ENCODE measurements around the gene ZFHX3.

The ZFHX3 gene

GRCh38 chr16:73054813-73055482 is 7.0 kb upstream of the ZFHX3 start:
- peak; percentile 73 for DNase-seq

GRCh38 chr16:73054498-73054812 is 6.5 kb upstream of the ZFHX3 start:
- no peak for DNase-seq

DNA sequence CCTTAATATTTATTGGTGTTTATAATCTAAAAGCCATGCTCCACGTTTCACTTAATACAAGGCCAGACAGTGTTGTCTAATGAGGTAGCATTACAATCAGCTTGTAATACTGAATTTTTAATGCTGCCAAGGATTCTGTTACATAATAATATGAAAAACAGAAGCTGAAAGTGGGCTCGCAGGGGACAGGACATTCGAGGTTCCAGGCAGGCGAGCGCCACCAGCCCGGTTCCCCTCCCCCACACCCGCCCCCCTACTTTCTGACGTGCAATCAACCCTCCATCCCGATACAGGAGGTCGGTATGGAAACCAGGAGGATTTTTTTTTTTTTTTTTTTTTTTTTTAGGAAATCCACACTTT is 6.2 kb upstream of the ZFHX3 start:
- DNase-seq = no peak

DNA sequence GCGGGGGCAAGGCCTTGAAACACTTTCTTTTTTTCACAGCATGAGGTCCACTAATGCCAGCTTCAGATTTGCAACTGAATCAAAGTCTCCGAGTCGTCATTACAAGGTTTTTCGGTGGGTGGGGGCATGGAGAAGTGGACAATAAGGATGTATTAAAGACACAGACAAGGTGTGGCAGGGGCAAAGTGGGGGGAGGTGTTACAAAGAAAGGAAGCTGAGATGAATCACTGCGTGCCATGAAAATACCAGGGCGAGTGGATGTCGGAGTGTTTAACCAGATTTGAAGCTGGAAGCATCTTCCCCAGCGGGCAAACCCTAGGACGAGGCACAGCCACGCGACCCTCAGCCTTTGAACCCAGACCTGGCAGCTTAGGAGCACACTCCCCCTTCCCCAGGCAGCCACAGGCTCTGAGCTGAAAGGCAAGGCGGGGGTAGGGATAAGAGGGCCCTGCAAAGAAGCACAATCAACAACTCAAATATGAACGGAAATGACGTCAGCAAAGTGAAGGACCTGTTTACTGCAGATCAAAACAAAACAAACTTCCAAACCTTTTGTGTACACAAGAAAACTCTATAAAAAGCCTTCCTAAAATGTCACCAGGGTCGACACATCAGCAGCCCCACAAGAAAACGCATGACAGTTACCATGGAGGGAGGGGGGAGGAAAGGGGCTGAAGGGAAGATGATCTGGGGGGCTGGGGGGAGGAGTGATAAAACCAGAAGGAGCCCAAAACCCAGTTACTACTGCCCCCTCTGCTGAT is 5.6 kb upstream of the ZFHX3 start:
- DNase-seq = no peak

GRCh38 chr16:73053038-73053363 is 5.1 kb upstream of the ZFHX3 start:
- DNase-seq = no peak

GRCh38 chr16:73052576-73052975 is 4.6 kb upstream of the ZFHX3 start:
- DNase-seq = no peak

DNA sequence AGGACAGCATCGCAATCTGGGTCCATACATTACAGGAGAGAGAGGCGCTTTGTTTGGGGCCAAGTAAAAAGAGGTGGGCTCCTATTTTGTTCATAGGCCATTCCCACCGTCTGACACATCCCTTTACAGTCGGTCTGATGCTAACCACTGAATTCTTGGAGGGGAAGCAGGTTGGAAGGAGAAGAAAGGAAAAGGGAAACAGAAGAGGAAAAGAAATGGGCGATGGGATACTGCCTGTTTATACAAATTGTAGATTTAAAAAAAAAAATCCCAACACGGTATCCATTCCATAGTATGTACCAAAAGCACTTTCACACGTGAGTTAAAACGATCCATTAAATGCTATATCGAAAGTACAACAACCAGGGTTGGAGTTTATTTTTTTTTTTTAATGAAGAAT is 4.0 kb upstream of the ZFHX3 start:
- DNase-seq = no peak

DNA sequence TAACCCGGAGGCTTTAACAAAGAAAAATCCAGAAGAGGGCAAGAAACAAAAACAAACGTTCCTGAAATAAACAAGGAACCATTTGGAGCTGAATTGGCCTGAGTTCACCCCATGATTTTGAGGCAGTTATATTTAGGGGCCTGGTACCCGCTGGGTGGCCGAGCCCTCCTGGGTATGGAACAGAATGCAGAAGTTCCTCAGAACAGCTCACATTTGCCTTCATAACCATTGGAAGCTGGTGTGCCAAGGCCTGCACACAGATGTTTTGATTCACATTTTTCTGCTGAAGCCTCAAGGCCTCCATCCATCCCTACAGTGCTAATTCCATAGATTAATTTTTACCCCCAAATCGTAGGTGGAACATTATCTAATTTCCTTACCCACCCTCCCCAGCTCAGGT is 3.3 kb upstream of the ZFHX3 start:
- DNase-seq = no peak

GRCh38 chr16:73050201-73051099 is 2.5 kb upstream of the ZFHX3 start:
- DNase-seq = no peak

- no peak for DNase-seq
Measured at GRCh38 chr16:73049511-73049910, 1.6 kb upstream of the ZFHX3 start.

- DNase-seq = no peak
Measured at GRCh38 chr16:73049091-73049490, 1.2 kb upstream of the ZFHX3 start.

- no peak for DNase-seq
Measured at GRCh38 chr16:73048292-73049080, 558 bp upstream of the ZFHX3 start.

DNA sequence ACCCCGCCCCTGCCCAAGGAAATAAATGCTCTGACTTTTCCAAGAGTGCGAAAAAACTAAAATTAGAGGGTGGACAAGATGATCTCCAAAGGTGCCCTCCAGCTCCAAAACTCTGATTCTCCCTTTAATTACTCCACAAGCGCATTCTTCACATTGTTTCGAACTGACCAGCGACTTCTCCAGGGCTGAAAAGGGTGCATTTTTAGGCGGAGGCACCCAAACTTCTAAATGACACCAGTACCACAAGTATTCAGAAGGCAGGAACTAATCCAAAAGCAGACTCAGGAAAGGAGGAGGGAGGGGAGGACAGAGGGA is 750 bp downstream of the ZFHX3 start:
- no peak for DNase-seq

DNA sequence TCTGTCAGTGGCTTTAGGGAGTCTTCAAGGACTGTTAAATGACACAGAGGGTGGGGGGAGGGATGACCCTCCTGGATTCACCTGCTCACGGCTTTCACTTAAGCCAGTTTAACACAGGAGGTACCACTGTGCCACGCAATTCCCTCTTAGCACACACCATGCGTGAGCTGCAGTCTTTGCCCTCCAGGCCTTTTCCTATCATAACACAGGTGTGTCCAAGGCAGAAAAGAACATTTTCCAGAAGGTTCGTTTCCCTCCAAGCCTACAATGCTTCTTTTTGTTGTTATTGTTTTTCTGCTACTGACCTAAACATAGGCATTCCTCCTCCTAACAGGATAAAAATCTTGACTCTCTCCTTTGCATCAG is 1.1 kb downstream of the ZFHX3 start:
- DNase-seq = no peak

DNA sequence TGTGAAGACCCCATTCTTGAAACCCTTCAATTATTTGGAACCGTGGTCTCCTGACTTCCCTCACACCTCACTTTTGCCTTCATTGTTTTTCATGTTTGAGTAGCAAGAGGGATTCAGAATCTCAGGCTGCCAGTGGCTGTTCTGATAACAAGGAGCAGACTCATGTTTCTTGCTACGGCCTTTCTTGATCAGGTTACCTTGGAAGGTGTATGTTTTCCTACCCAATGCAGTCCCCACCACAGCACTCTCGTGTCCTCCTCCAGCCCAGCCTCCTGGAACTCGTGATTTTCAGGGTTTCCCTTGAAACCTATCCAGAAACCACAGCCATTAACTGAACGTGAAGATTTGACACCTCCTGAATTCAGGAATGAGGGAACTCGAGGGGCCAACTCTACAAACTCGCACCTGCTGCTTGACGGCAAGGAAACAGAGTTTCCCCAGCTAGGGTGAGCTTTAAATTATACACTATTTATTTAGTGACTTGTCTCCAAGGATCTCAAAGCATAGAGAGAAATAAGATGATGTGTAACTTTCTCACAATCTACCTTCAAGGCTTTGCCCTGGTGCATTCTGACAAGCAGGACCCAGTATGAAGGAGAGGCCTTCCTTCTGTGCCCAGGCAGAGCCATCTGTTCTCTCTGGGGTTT is 1.6 kb downstream of the ZFHX3 start:
- DNase-seq = no peak

DNA sequence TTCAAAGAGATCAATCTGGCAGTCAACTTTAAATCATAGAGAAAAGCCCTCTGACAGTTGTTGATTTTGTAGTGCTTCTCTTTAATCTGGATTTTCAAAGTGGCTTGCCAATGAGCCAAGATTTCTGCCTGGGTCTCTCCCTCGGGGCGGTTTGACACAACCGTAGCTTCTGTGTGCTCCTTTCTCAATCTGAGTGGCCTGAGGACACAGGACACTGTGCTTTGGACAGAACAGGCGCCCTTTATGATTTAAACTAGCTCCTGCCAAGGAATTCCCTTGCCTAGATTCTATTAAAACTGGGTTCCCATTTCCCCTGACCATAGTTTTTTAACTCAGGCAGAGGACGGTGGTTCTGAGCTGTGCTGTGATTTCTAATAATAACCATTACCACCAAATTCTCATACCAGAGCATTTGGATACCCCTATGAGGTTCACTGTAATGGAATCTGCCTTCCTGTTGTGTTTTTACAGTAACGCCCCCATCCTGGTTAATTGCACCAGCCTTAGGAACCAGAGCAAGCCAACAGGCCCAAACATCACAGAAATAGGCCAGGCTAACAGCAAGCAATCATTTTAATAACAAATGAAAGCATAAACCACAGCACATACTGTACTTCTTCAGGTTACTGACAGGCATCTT is 4.0 kb downstream of the ZFHX3 start:
- no peak for DNase-seq

DNA sequence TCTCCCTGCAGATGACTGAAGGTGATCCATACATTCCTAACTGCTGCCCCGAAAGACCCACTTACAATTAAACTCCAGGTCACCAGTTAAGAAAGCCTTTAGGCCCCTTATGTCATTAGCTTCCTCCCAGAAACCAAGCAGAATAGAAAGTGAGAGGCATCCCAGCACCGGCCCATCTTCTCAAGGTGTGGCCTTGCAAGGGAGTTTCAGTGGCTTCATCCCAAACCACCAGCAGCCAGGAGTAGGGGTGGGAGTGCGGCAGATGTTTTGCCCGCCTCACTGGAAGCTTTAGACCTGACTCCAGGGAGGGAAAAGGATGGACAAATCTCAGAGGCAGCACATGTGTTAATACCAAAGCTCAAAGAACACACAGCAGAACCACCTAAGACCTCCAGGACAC is 5.1 kb downstream of the ZFHX3 start:
- no peak for DNase-seq

- DNase-seq = no peak
Measured at GRCh38 chr16:73041676-73042075, 6.3 kb downstream of the ZFHX3 start.

GRCh38 chr16:73040735-73041402 is 7.1 kb downstream of the ZFHX3 start:
- no peak for DNase-seq

DNA sequence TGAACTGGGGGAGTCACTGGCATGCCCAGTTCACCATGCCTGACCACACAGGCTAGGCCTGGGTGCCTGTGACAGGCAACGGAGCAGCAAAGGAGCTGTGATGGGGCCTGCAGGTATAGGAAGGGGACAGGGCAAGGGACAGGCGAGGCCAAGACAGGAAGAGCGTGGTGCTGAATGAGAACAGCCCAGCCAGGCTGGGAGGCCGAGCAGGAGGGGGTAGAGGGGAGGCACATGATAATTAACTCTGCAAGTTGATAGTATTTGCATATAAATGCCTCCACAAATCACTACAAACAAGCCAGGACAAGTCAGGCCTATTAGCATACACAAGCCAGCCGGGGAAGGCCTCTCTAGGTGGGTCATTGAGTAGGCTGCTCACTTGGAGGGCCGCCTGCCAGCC is 7.8 kb downstream of the ZFHX3 start:
- DNase-seq = peak; percentile 32

GRCh38 chr16:73037845-73038570 is 9.9 kb downstream of the ZFHX3 start:
- no peak for DNase-seq

Measured in NCI-H1048 (cell line).